Stomach (tissue), 9 donors: ENCODE data around the gene TNPO2. TPM values are rescaled to one million over a fixed set of nuclear protein-coding genes. Genes with fewer than 3 reads are reported as not detected.

ENCODE experiments used
- DNase-seq, 2 donors: peaks; one replicate each; pipeline versions ENCODE4 v3.0.0 to v3.0.0-alpha.2; 2013 to 2019
- H3K27ac ChIP-seq, 5 donors: fragments of 200-600 bp in 4 of 5; sonication (generic) in 4 of 5; one replicate each; pipeline ENCODE4 v1.5.1; 2013 to 2019; ENCODE audit warnings: mild to moderate bottlenecking in 1 of 5, moderate library complexity in 1 of 5
- H3K27me3 ChIP-seq, 3 donors: fragments of 200-600 bp; sonication (generic); one replicate each; pipeline ENCODE4 v1.5.1; 2017 to 2019; ENCODE audit warnings: mixed run types in 1 of 3
- H3K36me3 ChIP-seq, 4 donors: fragments of 200-600 bp; sonication (generic); 1 replicate in 3 of 4; 2 replicates in 1 of 4; pipeline ENCODE4 v1.5.1; 2016 to 2019
- H3K4me1 ChIP-seq, 4 donors: fragments of 200-600 bp; sonication (generic); one replicate each; pipeline ENCODE4 v1.5.1; 2016 to 2019
- H3K4me3 ChIP-seq, 4 donors: fragments of 200-600 bp; sonication (generic) in 3 of 4; one replicate each; pipeline ENCODE4 v1.5.1; 2016 to 2019; ENCODE audit warnings: mild to moderate bottlenecking in 1 of 4
- H3K9me3 ChIP-seq, 4 donors: fragments of 200-600 bp; sonication (generic); one replicate each; pipeline ENCODE4 v1.5.1; 2016 to 2019
- EP300 ChIP-seq: sonication (generic); formaldehyde crosslinking; IDR thresholded peaks from one replicate; pipeline ENCODE4 v1.6.1; 2017; ENCODE audit warnings: antibody characterized with exemption
- POLR2A ChIP-seq, 4 donors: fragments of 450-650 bp; IDR thresholded peaks; one replicate each; pipeline ENCODE4 v1.6.1; 2016; ENCODE audit warnings: antibody characterized with exemption in 4 of 4, control low read depth in 2 of 4, mild to moderate bottlenecking in 1 of 4, moderate library complexity in 1 of 4
- POLR2AphosphoS5 ChIP-seq, 3 donors: sonication (generic); formaldehyde crosslinking; IDR thresholded peaks; one replicate each; pipeline ENCODE4 v1.6.1; 2016; ENCODE audit warnings: antibody characterized with exemption in 3 of 3
- WGBS, 5 donors: extraction: QIAGEN DNeasy Blood & Tissue Kit in 3 of 5; methylation state at CpG; one replicate each; pipeline versions ENCODE4 v1.1.5 to v1.1.7; 2013 to 2018; 5-methylcytosine and 5-hydroxymethylcytosine counted together
- intact Hi-C: fragments of 100-400 bp; cut with DNase I; formaldehyde crosslinking; loops from one replicate; pipeline ENCODE4 v1.15.1; 2023; ENCODE audit warnings: low total_unique reads
- polyA plus RNA-seq, 3 donors: library from polyadenylated mRNA; stranded (reverse); fragments of 200-250 nt; gene quantifications; one replicate each; pipeline ENCODE4 v1.2.3, GENCODE V29; 2013
- total RNA-seq, 5 donors: library from RNA; depleted of rRNA; stranded (reverse); fragments of >200 nt; gene quantifications; one replicate each; pipeline versions ENCODE4 v1.1.0 to v1.2.3, GENCODE V29; 2014 to 2016
- TF ChIP-seq, protein P1 (sequence below), 7 experiments: fragments of 450-650 bp in 4 of 7; fragments of 200-600 bp in 3 of 7; sonication (generic) in 3 of 7; IDR thresholded peaks; one replicate each; pipeline ENCODE4 v1.5.1; 2016 to 2019; ENCODE audit warnings: antibody characterized with exemption in 7 of 7, control low read depth in 2 of 7, mild to moderate bottlenecking in 1 of 7
- donor health status: healthy with polysubstance abuse.
- donor health status: Bipolar disorder and iron deficiency.
- donor health status: healthy.

TNPO2 gene
- total and polyA plus RNA-seq, 8 donors, result 13.7 to 143 (median 21.4) TPM

DNA sequence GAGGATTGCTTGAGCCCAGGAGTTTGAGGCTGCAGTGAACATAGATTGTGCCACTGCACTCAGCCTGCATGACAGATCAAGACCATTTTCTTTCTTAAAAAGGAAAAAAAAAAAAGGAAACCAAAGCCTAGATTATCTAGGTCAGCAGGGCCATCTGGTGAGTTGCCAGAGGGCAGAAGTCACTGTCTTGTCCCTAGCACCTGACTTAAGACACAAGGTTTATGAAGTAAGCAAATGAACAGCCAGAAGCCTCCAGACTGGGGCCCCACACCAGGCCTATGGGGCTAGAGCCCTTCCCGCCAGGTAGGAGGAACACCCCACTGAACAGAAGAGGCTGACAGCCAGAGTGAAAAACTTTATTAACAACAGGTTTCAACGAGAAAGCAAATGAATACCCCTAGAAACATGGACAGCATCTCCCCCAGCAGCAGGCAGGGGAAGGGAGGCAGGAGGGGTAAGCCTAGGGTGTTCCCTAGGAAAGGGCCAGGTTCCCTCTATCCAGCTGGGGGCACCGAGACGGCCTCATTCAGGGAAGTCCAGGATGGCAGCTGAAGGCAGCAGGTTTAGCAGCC, 55.9 kb downstream of the TNPO2 start:
- H3K4me1 ChIP-seq, result peaks cover 33 to 73% (median 60%) of the 10 kb centered on the region in 4 donors
- DNase-seq, result no peak
- H3K36me3 ChIP-seq, result peaks cover 15 to 39% (median 36%) of the 10 kb centered on the region in 4 donors
- TF ChIP-seq, protein P1, sequence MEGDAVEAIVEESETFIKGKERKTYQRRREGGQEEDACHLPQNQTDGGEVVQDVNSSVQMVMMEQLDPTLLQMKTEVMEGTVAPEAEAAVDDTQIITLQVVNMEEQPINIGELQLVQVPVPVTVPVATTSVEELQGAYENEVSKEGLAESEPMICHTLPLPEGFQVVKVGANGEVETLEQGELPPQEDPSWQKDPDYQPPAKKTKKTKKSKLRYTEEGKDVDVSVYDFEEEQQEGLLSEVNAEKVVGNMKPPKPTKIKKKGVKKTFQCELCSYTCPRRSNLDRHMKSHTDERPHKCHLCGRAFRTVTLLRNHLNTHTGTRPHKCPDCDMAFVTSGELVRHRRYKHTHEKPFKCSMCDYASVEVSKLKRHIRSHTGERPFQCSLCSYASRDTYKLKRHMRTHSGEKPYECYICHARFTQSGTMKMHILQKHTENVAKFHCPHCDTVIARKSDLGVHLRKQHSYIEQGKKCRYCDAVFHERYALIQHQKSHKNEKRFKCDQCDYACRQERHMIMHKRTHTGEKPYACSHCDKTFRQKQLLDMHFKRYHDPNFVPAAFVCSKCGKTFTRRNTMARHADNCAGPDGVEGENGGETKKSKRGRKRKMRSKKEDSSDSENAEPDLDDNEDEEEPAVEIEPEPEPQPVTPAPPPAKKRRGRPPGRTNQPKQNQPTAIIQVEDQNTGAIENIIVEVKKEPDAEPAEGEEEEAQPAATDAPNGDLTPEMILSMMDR (IDR thresholded peaks at IDR 0.05), result no peak
- intact Hi-C loops, result no loop called here
- no peaks in the 10 kb centered on the region for H3K9me3 ChIP-seq
- peak overlapping the region; percentile 78 to 97 (median 88) for H3K4me3 ChIP-seq
- no peaks in the 10 kb centered on the region for H3K27me3 ChIP-seq
- peak overlapping the region in 3 of 5 donors; percentile 94 to 96 (median 96) for H3K27ac ChIP-seq
- 67 to 82% (median 75%) methylated on average over 4 of the region's 4 CpGs for WGBS, 5 donors

DNA sequence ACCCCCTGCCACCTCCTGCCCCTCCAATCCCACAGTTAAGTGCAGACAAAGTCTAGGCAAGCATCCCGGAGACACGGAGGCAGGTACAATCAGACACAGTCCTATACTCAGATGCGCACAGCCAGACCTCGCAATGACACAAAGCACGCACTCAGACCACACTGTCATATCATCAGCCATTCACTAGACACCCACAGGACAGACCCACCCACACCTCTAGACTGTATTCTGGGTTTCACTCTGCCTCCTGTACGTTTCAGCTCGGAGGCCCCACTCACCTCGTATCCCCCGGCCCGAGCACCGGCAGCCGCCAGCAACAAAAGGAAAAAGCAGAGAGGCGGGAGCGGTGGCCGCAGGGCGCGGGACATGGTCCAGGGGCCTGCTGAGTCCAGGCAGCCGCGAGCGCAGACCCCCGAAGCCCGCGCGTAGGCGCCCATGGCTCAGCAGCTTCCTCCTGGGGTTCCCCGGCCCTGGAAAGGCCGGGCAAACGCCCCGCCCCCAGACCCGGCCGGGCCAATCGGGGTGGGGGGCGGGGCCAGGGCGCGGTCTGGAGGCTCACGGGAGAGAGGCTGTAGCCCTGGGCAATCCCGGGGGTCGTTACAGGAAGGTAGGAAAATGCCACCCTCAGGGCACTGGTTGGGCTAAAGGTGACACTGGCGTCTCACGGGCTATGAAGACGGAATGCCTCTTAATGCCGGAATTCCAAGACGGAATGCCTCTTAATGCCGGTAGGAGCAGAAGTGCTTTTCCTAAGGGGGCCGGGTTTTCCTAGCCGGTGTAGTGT, 57.3 kb downstream of the TNPO2 start, which contains the start of the genes MAN2B1 and WDR83:
Gene MAN2B1, minus strand, starts transcription at position 478 of the 784 bp plus-strand sequence. Its CDS starts 41 bp downstream, at position 437.
Gene WDR83, plus strand, starts transcription at position 543 of the 784 bp plus-strand sequence. CDS start 2,984 bp downstream, outside the sequence.
- H3K4me3 ChIP-seq, result peak within 1 kb of the TSS; percentile 74 to 89 (median 82)
- H3K27ac ChIP-seq, result peak within 1 kb of the TSS; percentile 68 to 87 (median 83)
- intact Hi-C loops, result no loop called here
- DNase-seq, result peak; percentile 81 to 93
- peaks cover 33 to 61% (median 57%) of the 10 kb centered on the region in 4 donors for H3K4me1 ChIP-seq
- TF ChIP-seq POLR2AphosphoS5 (IDR thresholded peaks at IDR 0.05) (peak in 1 of 3 donors; percentile 18), EP300 (no peak)
- H3K36me3 ChIP-seq, result peaks cover 22 to 46% (median 40%) of the 10 kb centered on the region in 4 donors
- H3K9me3 ChIP-seq, result no peaks in the 10 kb centered on the region
- no peaks in the 10 kb centered on the region for H3K27me3 ChIP-seq
- WGBS, 5 donors, result 0 to 2% (median 1%) methylated on average over 23 to 46 of the region's 46 CpGs

DNA sequence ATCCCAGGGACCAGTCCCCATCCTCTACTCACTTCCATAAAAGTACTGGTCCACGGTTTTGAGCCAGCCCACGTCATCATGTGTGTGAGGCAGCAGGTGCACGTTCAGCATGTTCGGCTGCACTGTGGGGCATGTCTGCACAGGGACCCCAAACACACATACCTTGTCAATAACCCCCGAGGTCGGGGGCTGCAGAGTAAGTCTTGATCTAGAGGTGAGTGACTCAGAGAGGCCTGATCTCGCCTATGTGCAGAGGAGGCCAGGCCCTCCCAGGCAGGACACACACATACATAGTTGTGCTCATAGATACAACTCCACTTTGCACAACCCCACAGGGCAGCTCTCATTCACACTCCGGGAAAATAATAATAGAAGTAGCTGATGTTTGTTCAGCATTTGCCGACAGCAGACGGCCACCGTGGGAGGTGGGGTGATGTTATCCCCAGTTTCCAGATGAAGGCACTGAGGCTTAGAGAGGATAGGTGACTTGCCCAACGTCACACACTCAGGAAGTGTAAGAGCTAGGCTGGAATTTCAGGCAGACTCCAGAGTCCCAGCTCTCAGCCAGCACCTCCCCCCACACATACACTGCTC, 58.0 kb downstream of the TNPO2 start:
- peak overlapping the region in 4 of 5 donors; percentile 78 to 87 (median 84) for H3K27ac ChIP-seq
- H3K4me1 ChIP-seq, result peaks cover 31 to 57% (median 52%) of the 10 kb centered on the region in 4 donors
- TF ChIP-seq POLR2AphosphoS5 (IDR thresholded peaks at IDR 0.05), result no peak
- no peak for TF ChIP-seq POLR2A (IDR thresholded peaks at IDR 0.05)
- TF ChIP-seq, protein P1 (IDR thresholded peaks at IDR 0.05), result no peak
- TF ChIP-seq EP300, result no peak
- no peaks in the 10 kb centered on the region for H3K9me3 ChIP-seq
- DNase-seq, result no peak
- peaks cover 29 to 53% (median 47%) of the 10 kb centered on the region in 4 donors for H3K36me3 ChIP-seq
- intact Hi-C loops, result no loop called here
- peak overlapping the region; percentile 74 to 89 (median 82) for H3K4me3 ChIP-seq
- no peaks in the 10 kb centered on the region for H3K27me3 ChIP-seq
- WGBS, 5 donors, result 33 to 46% (median 43%) methylated on average over 8 to 12 of the region's 12 CpGs

DNA sequence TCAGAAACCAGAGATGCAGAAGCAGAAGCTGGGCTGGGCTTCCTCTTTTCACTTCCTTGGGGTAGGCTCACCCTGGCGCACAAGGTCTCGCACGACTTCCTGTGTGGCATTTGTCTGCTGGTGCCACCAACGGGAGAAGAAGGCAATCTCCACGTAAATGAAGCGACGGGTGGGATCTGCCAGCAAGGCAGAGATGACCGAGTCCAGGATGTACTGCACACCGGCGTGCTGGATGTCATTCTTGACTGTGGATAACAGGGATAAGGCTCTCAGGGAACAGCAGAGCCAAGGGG, 58.5 kb downstream of the TNPO2 start:
- Histone ChIP-seq H3K4me1 (peaks cover 26 to 52% (median 46%) of the 10 kb centered on the region in 4 donors), H3K4me3 (peak overlapping the region in 2 of 4 donors; percentile 74 to 84), H3K9me3 (no peaks in the 10 kb centered on the region), H3K27me3 (no peaks in the 10 kb centered on the region), H3K36me3 (peaks cover 30 to 58% (median 52%) of the 10 kb centered on the region in 4 donors), H3K27ac (peak overlapping the region in 2 of 5 donors; percentile 83 to 87)
- 72 to 90% (median 82%) methylated on average over 10 of the region's 10 CpGs for WGBS, 5 donors
- intact Hi-C loops, result no loop called here
- DNase-seq, result peak; percentile 47 to 64
- TF ChIP-seq EP300, result no peak
- no peak for TF ChIP-seq POLR2A (IDR thresholded peaks at IDR 0.05)
- TF ChIP-seq POLR2AphosphoS5 (IDR thresholded peaks at IDR 0.05), result no peak
- TF ChIP-seq, protein P1 (IDR thresholded peaks at IDR 0.05), result no peak
